Activated CD4-positive, alpha-beta T cell treated with anti-CD3 and anti-CD28 coated beads, Interleukin-2, amount 50 U/mL, for 4 hours (primary cell): Measurements from ENCODE around the gene EML3.
A peak's percentile ranks its signal among the peaks of the same experiment; 100 is the strongest.
"Not testable (repeated sequence)": the region's sequence is repeated elsewhere in the genome, so short reads cannot be mapped to it uniquely, and the experiment has no call there.

Experiments
- DNase-seq, 2 experiments: peaks; one replicate each; pipeline ENCODE4 v3.0.0-alpha.2; 2020

The EML3 gene

DNA sequence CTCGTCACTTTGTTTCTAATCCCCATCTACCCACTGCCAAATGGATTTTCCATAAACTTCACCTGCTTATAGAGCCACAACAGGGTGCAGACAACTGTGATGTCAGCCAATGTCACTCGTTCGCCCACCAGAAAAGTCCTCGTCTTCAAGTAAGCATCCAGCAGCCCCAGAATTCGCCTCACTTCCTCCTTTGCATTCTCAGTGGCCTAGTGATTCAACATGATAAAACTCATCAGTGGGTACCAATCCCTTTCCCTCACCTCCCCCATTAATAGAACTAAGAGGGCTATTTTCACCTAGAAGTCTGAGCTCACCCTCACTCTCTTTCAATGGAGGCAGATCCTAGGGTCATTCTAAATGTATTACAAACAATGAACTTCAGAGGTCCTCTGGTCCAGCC is 41.7 kb downstream of the EML3 start:
- not testable (repeated sequence) for DNase-seq

- DNase-seq = no peak
Measured at GRCh38 chr11:62569611-62570010, 43.0 kb downstream of the EML3 start.

DNA sequence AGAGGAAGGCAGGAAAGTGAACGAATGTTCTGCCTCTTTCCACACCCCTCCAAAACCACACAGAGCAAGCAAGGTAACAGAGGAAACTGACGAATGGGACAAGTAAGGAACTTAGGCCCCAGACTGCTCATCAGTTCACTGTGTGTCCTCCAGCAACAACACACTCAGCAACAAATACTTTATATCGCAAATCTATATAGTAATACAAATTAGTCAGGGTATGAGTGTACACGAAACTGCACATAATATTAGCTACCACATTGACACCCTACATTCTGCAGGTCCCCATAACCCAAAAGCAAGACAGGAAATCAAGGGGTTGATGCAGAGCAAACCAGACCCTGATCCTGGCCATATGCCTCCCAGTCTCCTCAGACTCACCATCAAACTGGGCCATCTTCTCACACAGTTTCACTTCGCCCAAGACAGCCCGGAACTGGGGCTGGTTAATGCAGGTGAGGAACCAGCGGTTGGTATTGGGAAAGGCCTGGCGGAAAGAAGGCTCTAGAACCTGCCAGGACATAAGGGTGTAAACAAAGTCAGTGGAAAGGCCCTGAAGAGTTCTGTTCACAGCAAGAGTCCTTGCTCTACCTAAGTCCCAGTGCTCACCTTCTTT is 45.4 kb downstream of the EML3 start:
- no peak for DNase-seq

DNA sequence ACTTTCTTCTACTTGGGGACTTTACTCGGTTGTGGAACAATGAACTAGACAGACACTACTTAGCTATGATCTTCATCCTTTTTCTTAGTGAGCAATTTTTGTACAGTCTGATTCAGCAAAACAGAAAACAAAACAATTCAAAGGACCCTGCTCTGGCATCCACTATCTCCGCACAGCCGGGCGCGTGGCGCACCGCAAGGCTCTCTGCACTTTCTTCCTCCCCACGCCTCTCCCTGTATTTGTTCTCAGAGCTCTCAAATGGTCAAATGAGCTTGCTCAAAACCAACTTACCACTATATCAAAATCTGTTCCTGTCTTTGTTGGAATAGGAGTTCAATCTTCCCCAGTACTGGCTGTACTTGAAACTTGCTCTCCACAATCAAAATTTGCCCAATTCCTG is 46.3 kb downstream of the EML3 start:
- no peak for DNase-seq

DNA sequence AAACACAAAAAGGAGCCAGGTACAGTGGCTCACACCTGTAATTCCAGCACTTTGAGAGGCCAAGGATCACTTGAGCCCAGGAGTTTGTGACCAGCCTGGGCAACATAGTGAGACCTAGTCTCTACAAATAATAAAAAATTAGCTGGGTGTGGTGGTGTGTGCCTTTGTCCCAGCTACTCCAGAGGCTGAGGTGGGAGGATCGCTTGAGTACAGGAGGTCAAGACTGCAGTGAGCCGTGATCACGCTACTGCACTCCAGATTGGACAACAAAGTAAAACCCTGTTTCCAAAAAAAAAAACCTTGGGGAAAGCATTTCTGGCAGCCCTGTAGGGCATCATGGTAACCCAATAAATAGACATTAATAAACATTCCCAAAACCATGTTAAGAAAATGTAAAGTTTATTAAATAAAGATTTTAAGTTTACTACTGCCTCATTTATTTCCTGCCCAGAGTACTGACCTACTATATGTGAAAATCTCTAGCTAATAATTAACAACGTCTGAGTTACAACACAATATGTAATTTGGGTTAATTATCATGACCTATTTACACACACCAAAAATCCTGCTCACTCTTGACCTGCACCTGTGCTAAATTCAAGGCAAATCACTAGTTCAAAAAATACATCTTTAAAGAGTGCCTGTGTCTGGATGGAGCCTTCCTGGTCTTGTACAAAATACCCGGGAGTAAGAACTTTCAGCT is 47.3 kb downstream of the EML3 start:
- no peak for DNase-seq

DNA sequence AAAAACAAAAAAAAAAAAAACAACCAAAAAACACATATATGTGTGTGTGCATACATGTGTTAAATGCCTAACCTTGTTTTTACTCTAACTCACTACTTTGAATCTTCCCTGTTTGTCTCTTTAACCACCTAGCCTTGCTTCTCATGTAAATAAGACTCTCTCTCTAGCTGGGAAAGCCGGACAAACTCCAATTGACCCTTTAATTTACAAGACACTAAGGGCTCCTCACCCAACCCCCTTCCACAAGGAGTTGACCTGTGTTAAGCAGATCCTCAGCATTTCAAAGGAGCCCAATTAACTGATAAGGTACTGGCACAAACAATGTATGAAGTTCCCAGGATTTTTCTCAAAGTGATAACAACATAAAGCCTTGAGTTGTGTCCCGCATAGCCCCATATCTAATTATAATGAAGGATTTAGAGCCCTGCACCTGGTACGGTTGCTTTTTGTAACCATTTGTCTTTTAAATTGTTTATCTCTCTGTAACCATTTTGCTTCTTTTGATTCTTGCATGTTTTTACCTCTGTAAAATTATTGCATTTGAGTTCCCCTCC is 50.8 kb downstream of the EML3 start:
- DNase-seq = not testable (repeated sequence)

- peak; percentile 86 to 87 for DNase-seq
Measured at GRCh38 chr11:62560566-62561103, 51.9 kb downstream of the EML3 start.

DNA sequence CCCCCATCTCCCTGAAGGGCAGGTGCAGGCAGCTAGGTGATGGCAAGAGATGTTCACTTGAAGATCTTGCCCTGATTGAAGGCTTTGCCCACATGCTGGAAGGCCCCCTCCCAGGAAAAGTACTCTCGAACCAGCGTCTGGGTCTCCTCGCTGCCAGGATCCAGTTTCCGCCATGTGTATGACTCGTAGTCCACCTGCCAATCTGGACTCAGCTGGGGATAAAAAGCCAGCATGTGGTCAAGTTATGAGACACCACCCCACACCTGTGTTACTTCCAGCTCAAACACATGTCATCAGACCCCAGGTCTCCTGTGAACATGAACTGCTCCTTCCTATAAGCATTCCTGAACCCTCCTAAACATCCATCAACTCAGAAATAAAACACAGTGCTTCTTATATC is 52.9 kb downstream of the EML3 start:
- DNase-seq = not testable (repeated sequence)

- DNase-seq = no peak
Measured at GRCh38 chr11:62559204-62559603, 53.4 kb downstream of the EML3 start.

DNA sequence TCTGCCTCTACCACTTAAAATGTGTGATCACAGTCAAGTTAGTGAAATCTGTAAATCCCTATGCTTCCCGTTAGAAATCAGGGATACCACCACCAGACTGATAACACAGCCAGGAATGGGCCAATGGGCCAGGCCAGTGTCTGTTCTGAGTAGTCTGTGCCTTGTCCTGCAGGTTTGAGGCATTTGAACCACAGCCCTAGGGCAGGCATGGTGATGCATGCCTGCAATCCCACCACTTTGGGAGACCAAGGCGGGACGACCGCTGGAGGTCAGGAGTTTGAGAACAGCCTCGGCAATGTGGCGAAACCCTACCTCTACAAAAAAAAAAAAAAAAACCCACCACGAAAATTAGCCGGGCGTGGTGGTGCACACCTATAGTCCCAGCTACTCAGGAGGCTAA is 53.9 kb downstream of the EML3 start:
- DNase-seq = no peak

GRCh38 chr11:62556875-62557631 is 55.5 kb downstream of the EML3 start:
- DNase-seq = no peak

DNA sequence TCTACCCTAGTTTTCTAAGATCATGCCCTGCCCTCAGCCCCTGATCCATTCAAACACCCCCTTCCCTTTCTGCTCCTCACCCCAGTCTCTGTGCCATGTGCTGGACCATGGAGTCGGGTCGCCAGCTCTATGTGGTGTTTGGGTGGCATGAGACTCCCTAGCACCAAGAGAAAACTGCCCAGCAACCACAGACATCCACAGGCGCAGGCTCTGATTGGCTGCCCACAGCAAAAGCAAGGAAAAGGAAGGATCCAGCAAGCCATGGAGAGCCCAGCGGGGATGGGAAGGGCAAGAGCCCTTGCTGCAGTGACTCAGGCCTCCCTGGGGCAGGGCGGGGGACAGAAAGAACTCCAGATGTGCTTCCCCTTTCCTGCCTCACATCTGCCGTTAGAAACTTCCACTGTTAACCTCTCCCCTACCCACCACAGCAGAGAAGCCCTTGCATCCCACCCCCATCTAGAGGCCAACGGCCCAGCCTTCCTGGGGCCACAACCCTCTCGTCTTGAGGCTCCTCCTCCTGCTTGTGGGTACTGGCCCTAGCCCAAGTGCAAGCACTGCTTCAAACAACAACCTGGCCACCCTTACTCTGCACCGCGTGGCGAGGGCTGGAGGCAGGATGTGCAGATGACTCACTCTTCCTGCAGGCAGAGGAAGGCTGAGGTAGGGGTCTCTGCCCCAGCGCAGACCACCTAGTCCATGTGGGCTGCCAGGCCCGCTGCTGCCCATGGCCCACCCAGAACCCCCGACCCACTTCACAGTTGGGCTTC is 56.3 kb downstream of the EML3 start:
- peak; percentile 55 to 59 for DNase-seq

- peak in 1 of 2 experiments; percentile 26 for DNase-seq
Measured at GRCh38 chr11:62555464-62556107, 57.0 kb downstream of the EML3 start.

GRCh38 chr11:62554387-62555167 is 58.0 kb downstream of the EML3 start:
- DNase-seq = no peak

DNA sequence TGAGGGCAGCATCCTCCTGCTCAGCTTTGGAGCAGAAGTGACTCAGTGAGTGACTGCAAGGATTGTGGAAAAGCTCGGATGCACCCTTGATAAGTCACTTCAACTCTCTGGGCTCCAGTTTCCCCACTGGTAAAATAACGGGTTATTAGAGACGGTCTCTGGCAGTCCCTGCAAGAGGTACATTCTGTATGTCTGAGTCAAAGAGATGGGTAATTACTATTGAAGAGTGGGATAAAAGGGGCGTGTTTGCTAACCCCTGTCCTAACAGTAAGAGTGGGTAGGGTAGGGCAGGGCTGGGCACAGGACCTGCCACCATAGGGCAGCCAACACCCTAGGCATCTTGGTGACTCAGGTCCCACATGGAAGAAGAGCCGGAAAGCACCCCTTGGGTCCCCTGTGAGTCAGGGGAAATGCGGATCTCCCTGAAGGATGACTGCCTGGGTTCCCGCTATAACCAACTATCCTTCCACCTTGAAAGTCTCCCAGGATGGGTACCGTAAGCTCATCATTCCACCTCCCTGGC is 58.7 kb downstream of the EML3 start:
- no peak for DNase-seq

- DNase-seq = peak in 1 of 2 experiments; percentile 36
Measured at GRCh38 chr11:62553080-62553838, 59.3 kb downstream of the EML3 start.

- DNase-seq = no peak
Measured at GRCh38 chr11:62552485-62553079, 60.0 kb downstream of the EML3 start.
